Activated naive CD4-positive, alpha-beta T cell treated with anti-CD3 and anti-CD28 coated beads, Interleukin-2, amount 10 ng/mL, durations not matched to agents 7 days and 5 days (primary cell): ENCODE measurements around the gene C5.
"Not testable (repeated sequence)": the region's sequence is repeated elsewhere in the genome, so short reads cannot be mapped to it uniquely, and the experiment has no call there.

Experiments
- CTCF ChIA-PET: fragments of 350-600 bp; sonication (Branson Sonifier 250); formaldehyde crosslinking; loops from one replicate; lab custom pipeline; 2021; ENCODE audit warnings: antibody characterized with exemption; lab: Charles Lee
- DNase-seq: peaks from one replicate; pipeline ENCODE4 v3.0.0-alpha.2; 2020
- H3K27ac Mint-ChIP-seq: one replicate; pipeline ENCODE4 v1.8.0; 2021; ENCODE audit warnings: mild to moderate bottlenecking, moderate library complexity, mixed read lengths
- H3K27me3 Mint-ChIP-seq: one replicate; pipeline ENCODE4 v1.8.0; 2021; ENCODE audit warnings: mild to moderate bottlenecking, mixed read lengths
- H3K36me3 Mint-ChIP-seq: one replicate; pipeline ENCODE4 v1.8.0; 2021; ENCODE audit warnings: mixed read lengths
- H3K4me1 Mint-ChIP-seq: one replicate; pipeline ENCODE4 v1.8.0; 2021; ENCODE audit warnings: mixed read lengths
- H3K4me3 Mint-ChIP-seq: one replicate; pipeline ENCODE4 v1.8.0; 2021; ENCODE audit warnings: mild to moderate bottlenecking, moderate library complexity, mixed read lengths
- H3K9me3 Mint-ChIP-seq: one replicate; pipeline ENCODE4 v1.8.0; 2021; ENCODE audit warnings: mixed read lengths

Gene C5

GRCh38 chr9:121028285-121028684, 21.8 kb downstream of the C5 start:
- not testable (repeated sequence) for DNase-seq, H3K27me3 Mint-ChIP-seq, H3K4me3 Mint-ChIP-seq, H3K36me3 Mint-ChIP-seq, H3K27ac Mint-ChIP-seq, H3K4me1 Mint-ChIP-seq, H3K9me3 Mint-ChIP-seq
- CTCF ChIA-PET = interaction anchor here (1.1 kb wide), 1 partner anchor 46 kb away, joined by 3 read pairs; no protein-coding TSS in a partner anchor

GRCh38 chr9:121026768-121027167, 23.3 kb downstream of the C5 start:
- H3K27ac Mint-ChIP-seq = no peak overlapping the region

GRCh38 chr9:121026260-121026691, 23.8 kb downstream of the C5 start:
- H3K4me1 Mint-ChIP-seq = no peaks in the 10 kb centered on the region
- no peak for DNase-seq
- CTCF ChIA-PET = no interaction called here
- H3K27ac Mint-ChIP-seq = no peak overlapping the region
- H3K9me3 Mint-ChIP-seq = no peaks in the 10 kb centered on the region
- no peaks in the 10 kb centered on the region for H3K27me3 Mint-ChIP-seq
- H3K4me3 Mint-ChIP-seq = no peak overlapping the region
- no peaks in the 10 kb centered on the region for H3K36me3 Mint-ChIP-seq

More at GRCh38 chr9:121026768-121027167, 23.3 kb downstream of the C5 start:
- no peaks in the 10 kb centered on the region for H3K9me3 Mint-ChIP-seq
- H3K36me3 Mint-ChIP-seq = no peaks in the 10 kb centered on the region
- no peak overlapping the region for H3K4me3 Mint-ChIP-seq
- no peaks in the 10 kb centered on the region for H3K4me1 Mint-ChIP-seq
- DNase-seq = no peak
- H3K27me3 Mint-ChIP-seq = no peaks in the 10 kb centered on the region
- CTCF ChIA-PET = no interaction called here

GRCh38 chr9:121024237-121024636, 25.8 kb downstream of the C5 start:
- Mint-ChIP-seq H3K9me3 (no peaks in the 10 kb centered on the region), H3K4me3 (no peak overlapping the region), H3K36me3 (no peaks in the 10 kb centered on the region), H3K27me3 (no peaks in the 10 kb centered on the region), H3K27ac (no peak overlapping the region), H3K4me1 (no peaks in the 10 kb centered on the region)
- CTCF ChIA-PET = interaction anchor here (0.6 to 0.8 kb wide), 3 partner anchors 36 to 49 kb away, joined by 3 read pairs; no protein-coding TSS in a partner anchor
- DNase-seq = no peak

GRCh38 chr9:121023064-121023463, 27.0 kb downstream of the C5 start:
- Mint-ChIP-seq H3K27me3 (no peaks in the 10 kb centered on the region), H3K9me3 (no peaks in the 10 kb centered on the region), H3K27ac (no peak overlapping the region), H3K4me3 (no peak overlapping the region), H3K4me1 (no peaks in the 10 kb centered on the region), H3K36me3 (no peaks in the 10 kb centered on the region)
- CTCF ChIA-PET = no interaction called here
- no peak for DNase-seq

- CTCF ChIA-PET = interaction anchor here (0.8 kb wide), 1 partner anchor 402 kb away, joined by 3 read pairs; no protein-coding TSS in a partner anchor
- no peak for DNase-seq
- no peaks in the 10 kb centered on the region for H3K4me1 Mint-ChIP-seq
These were observed 28.8 kb downstream of the C5 start for GRCh38 chr9:121021301-121021700.

GRCh38 chr9:121019273-121019672, 30.8 kb downstream of the C5 start:
- Mint-ChIP-seq H3K27ac (no peak overlapping the region), H3K4me3 (no peak overlapping the region), H3K36me3 (no peaks in the 10 kb centered on the region), H3K4me1 (no peaks in the 10 kb centered on the region), H3K27me3 (no peaks in the 10 kb centered on the region), H3K9me3 (no peaks in the 10 kb centered on the region)
- DNase-seq = no peak
- CTCF ChIA-PET = no interaction called here

More at GRCh38 chr9:121021301-121021700, 28.8 kb downstream of the C5 start:
- H3K36me3 Mint-ChIP-seq = no peaks in the 10 kb centered on the region
- H3K4me3 Mint-ChIP-seq = no peak overlapping the region
- H3K27me3 Mint-ChIP-seq = no peaks in the 10 kb centered on the region
- no peaks in the 10 kb centered on the region for H3K9me3 Mint-ChIP-seq
- no peak overlapping the region for H3K27ac Mint-ChIP-seq

- no peak overlapping the region for H3K27ac Mint-ChIP-seq
- CTCF ChIA-PET = interaction anchor here (1.8 kb wide), 1 partner anchor 258 kb away, joined by 4 read pairs; no protein-coding TSS in a partner anchor
- DNase-seq = no peak
- H3K36me3 Mint-ChIP-seq = no peaks in the 10 kb centered on the region
- H3K27me3 Mint-ChIP-seq = no peaks in the 10 kb centered on the region
- no peaks in the 10 kb centered on the region for H3K4me1 Mint-ChIP-seq
- H3K4me3 Mint-ChIP-seq = no peak overlapping the region
- no peaks in the 10 kb centered on the region for H3K9me3 Mint-ChIP-seq
These were observed 36.2 kb downstream of the C5 start for GRCh38 chr9:121013911-121014310.

- Mint-ChIP-seq H3K9me3 (no peaks in the 10 kb centered on the region), H3K36me3 (no peaks in the 10 kb centered on the region), H3K4me3 (no peak overlapping the region), H3K27ac (no peak overlapping the region), H3K27me3 (no peaks in the 10 kb centered on the region), H3K4me1 (no peaks in the 10 kb centered on the region)
- CTCF ChIA-PET = no interaction called here
- DNase-seq = no peak
These were observed 40.4 kb downstream of the C5 start for GRCh38 chr9:121009650-121010049.

GRCh38 chr9:120999317-120999716, 50.8 kb downstream of the C5 start:
- CTCF ChIA-PET = interaction anchor here (0.8 to 1.0 kb wide), 2 partner anchors 18 to 61 kb away, joined by 3 read pairs; no protein-coding TSS in a partner anchor
- Mint-ChIP-seq H3K36me3 (no peaks in the 10 kb centered on the region), H3K27ac (no peak overlapping the region)

GRCh38 chr9:120998111-120998510, 52.0 kb downstream of the C5 start:
- CTCF ChIA-PET = interaction anchor here (1.0 kb wide), 1 partner anchor 62 kb away, joined by 3 read pairs; no protein-coding TSS in a partner anchor
- Mint-ChIP-seq H3K27ac (no peak overlapping the region), H3K27me3 (no peaks in the 10 kb centered on the region)

More at GRCh38 chr9:120999317-120999716, 50.8 kb downstream of the C5 start:
- H3K4me3 Mint-ChIP-seq = no peak overlapping the region
- H3K27me3 Mint-ChIP-seq = no peaks in the 10 kb centered on the region
- no peak for DNase-seq
- H3K4me1 Mint-ChIP-seq = no peaks in the 10 kb centered on the region
- no peaks in the 10 kb centered on the region for H3K9me3 Mint-ChIP-seq

GRCh38 chr9:120997502-120997901, 52.6 kb downstream of the C5 start:
- DNase-seq = no peak
- Mint-ChIP-seq H3K4me1 (no peaks in the 10 kb centered on the region), H3K36me3 (no peaks in the 10 kb centered on the region), H3K27me3 (no peaks in the 10 kb centered on the region), H3K9me3 (no peaks in the 10 kb centered on the region), H3K4me3 (no peak overlapping the region), H3K27ac (no peak overlapping the region)
- CTCF ChIA-PET = no interaction called here

More at GRCh38 chr9:120998111-120998510, 52.0 kb downstream of the C5 start:
- no peaks in the 10 kb centered on the region for H3K9me3 Mint-ChIP-seq
- H3K36me3 Mint-ChIP-seq = no peaks in the 10 kb centered on the region
- no peaks in the 10 kb centered on the region for H3K4me1 Mint-ChIP-seq
- no peak for DNase-seq
- H3K4me3 Mint-ChIP-seq = no peak overlapping the region

GRCh38 chr9:120996409-120996808, 53.7 kb downstream of the C5 start:
- Mint-ChIP-seq H3K4me1 (no peaks in the 10 kb centered on the region), H3K9me3 (no peaks in the 10 kb centered on the region), H3K4me3 (no peak overlapping the region), H3K27ac (no peak overlapping the region), H3K36me3 (no peaks in the 10 kb centered on the region), H3K27me3 (no peaks in the 10 kb centered on the region)
- no peak for DNase-seq
- CTCF ChIA-PET = no interaction called here

- H3K4me3 Mint-ChIP-seq = no peak overlapping the region
- DNase-seq = no peak
- CTCF ChIA-PET = no interaction called here
- no peaks in the 10 kb centered on the region for H3K9me3 Mint-ChIP-seq
- H3K27me3 Mint-ChIP-seq = no peaks in the 10 kb centered on the region
- no peaks in the 10 kb centered on the region for H3K36me3 Mint-ChIP-seq
- H3K4me1 Mint-ChIP-seq = no peaks in the 10 kb centered on the region
- no peak overlapping the region for H3K27ac Mint-ChIP-seq
These were observed 61.0 kb downstream of the C5 start for GRCh38 chr9:120989065-120989464.

- CTCF ChIA-PET = interaction anchor here (1.1 to 3.1 kb wide), 8 partner anchors 74 to 230 kb away, joined by 3 to 17 read pairs (median 4); partner anchors contain the start of gene CNTRL
These were observed 64.3 kb downstream of the C5 start for GRCh38 chr9:120985819-120986222.

More at GRCh38 chr9:120985819-120986222, 64.3 kb downstream of the C5 start:
- no peaks in the 10 kb centered on the region for H3K36me3 Mint-ChIP-seq
- DNase-seq = no peak
- no peaks in the 10 kb centered on the region for H3K4me1 Mint-ChIP-seq
- H3K4me3 Mint-ChIP-seq = no peak overlapping the region
- peaks cover 8% of the 10 kb centered on the region for H3K27me3 Mint-ChIP-seq
- no peaks in the 10 kb centered on the region for H3K9me3 Mint-ChIP-seq
- no peak overlapping the region for H3K27ac Mint-ChIP-seq
